MM.1S (cell line): ENCODE measurements around the gene ENPP1.

Source experiments
- DNase-seq: peaks from one replicate; pipeline ENCODE4 v3.0.0-alpha.2; 2015
- H2AFZ ChIP-seq: fragments of 300-600 bp; sonication (generic); 2 replicates; pipeline ENCODE4 v1.6.0; 2016; ENCODE audit warnings: antibody characterized with exemption, low read length
- H3F3A ChIP-seq: fragments of 300-600 bp; sonication (generic); 2 replicates; pipeline ENCODE4 v1.6.1; 2016; ENCODE audit warnings: mild to moderate bottlenecking, antibody characterized with exemption, low read length, moderate library complexity, mixed read lengths; ENCODE audit not compliant: insufficient read depth
- H3K27ac ChIP-seq: fragments of 300-600 bp; sonication (generic); 2 replicates; pipeline ENCODE4 v1.5.1; 2016; ENCODE audit warnings: mild to moderate bottlenecking, low read length
- H3K27me3 ChIP-seq: fragments of 300-600 bp; sonication (generic); replicated peaks from 2 replicates; pipeline ENCODE4 v1.6.0; 2016; ENCODE audit warnings: low read length; ENCODE audit not compliant: insufficient read depth
- H3K36me3 ChIP-seq: fragments of 300-600 bp; sonication (generic); replicated peaks from 2 replicates; pipeline ENCODE4 v1.6.1; 2016; ENCODE audit warnings: mild to moderate bottlenecking, low read length, mixed read lengths; ENCODE audit not compliant: insufficient read depth
- H3K4me1 ChIP-seq: fragments of 300-600 bp; sonication (generic); 2 replicates; pipeline ENCODE4 v1.6.1; 2016; ENCODE audit warnings: low read length, mixed read lengths
- H3K4me2 ChIP-seq: fragments of 300-600 bp; sonication (generic); 2 replicates; pipeline ENCODE4 v1.6.0; 2016; ENCODE audit warnings: low read depth, low read length
- H3K4me3 ChIP-seq: fragments of 300-600 bp; sonication (generic); 2 replicates; pipeline ENCODE4 v1.5.1; 2016; ENCODE audit warnings: low read length, mixed read lengths
- H3K79me2 ChIP-seq: fragments of 300-600 bp; sonication (generic); 2 replicates; pipeline ENCODE4 v1.6.1; 2016; ENCODE audit warnings: mixed run types, low read length, mixed read lengths
- H3K9ac ChIP-seq: fragments of 300-600 bp; sonication (generic); 2 replicates; pipeline ENCODE4 v1.6.1; 2016; ENCODE audit warnings: low read length, mixed read lengths
- H3K9me2 ChIP-seq: fragments of 300-600 bp; sonication (generic); replicated peaks from 2 replicates; pipeline ENCODE4 v1.6.1; 2016; ENCODE audit warnings: mild to moderate bottlenecking, low read length, mixed read lengths; ENCODE audit not compliant: insufficient read depth
- H3K9me3 ChIP-seq: fragments of 300-600 bp; sonication (generic); replicated peaks from 2 replicates; pipeline ENCODE4 v1.6.1; 2016; ENCODE audit warnings: mild to moderate bottlenecking, low read length, mixed read lengths; ENCODE audit not compliant: insufficient read depth
- H4K20me1 ChIP-seq: fragments of 300-600 bp; sonication (generic); 2 replicates; pipeline ENCODE4 v1.6.1; 2016; ENCODE audit warnings: mild to moderate bottlenecking, low read length, moderate library complexity, mixed read lengths; ENCODE audit not compliant: insufficient read depth
- CTCF ChIP-seq: fragments of 300-600 bp; sonication (generic); IDR thresholded peaks from 2 replicates; pipeline ENCODE4 v1.5.1; 2016; ENCODE audit warnings: antibody characterized with exemption, low read length, mixed read lengths
- EZH2 ChIP-seq: fragments of 300-600 bp; sonication (generic); optimal IDR thresholded peaks from 2 replicates; pipeline ENCODE3; 2017; ENCODE audit warnings: low read depth, mild to moderate bottlenecking, antibody characterized with exemption, low read length, mixed read lengths
- EZH2phosphoT487 ChIP-seq: fragments of 300-600 bp; sonication (generic); IDR thresholded peaks from 2 replicates; pipeline ENCODE4 v1.6.1; 2018; ENCODE audit warnings: antibody characterized with exemption, low read length

The ENPP1 gene

GRCh38 chr6:131782764-131783163, 25.1 kb upstream of the ENPP1 start:
- H3K9ac ChIP-seq: no peak overlapping the region
- no peaks in the 10 kb centered on the region for H3K9me2 ChIP-seq
- H3K27me3 ChIP-seq: no peaks in the 10 kb centered on the region
- H3K4me3 ChIP-seq: no peak overlapping the region
- no peak overlapping the region for H3K4me2 ChIP-seq
- no peak overlapping the region for H2AFZ ChIP-seq
- DNase-seq: peak; percentile 14
- no peaks in the 10 kb centered on the region for H3K9me3 ChIP-seq
- no peaks in the 10 kb centered on the region for H3K36me3 ChIP-seq
- H3K79me2 ChIP-seq: no peaks in the 10 kb centered on the region
- no peaks in the 10 kb centered on the region for H4K20me1 ChIP-seq
- peak; percentile 36 for TF ChIP-seq CTCF
- no peak for TF ChIP-seq EZH2phosphoT487
- H3F3A ChIP-seq: no peaks in the 10 kb centered on the region
- no peak overlapping the region for H3K27ac ChIP-seq
- no peaks in the 10 kb centered on the region for H3K4me1 ChIP-seq

GRCh38 chr6:131784561-131784960, 23.3 kb upstream of the ENPP1 start:
- Histone ChIP-seq H3K27ac (no peak overlapping the region), H3K4me1 (no peaks in the 10 kb centered on the region), H3F3A (no peaks in the 10 kb centered on the region), H4K20me1 (no peaks in the 10 kb centered on the region), H3K4me2 (no peak overlapping the region), H3K27me3 (no peaks in the 10 kb centered on the region), H3K9me3 (no peaks in the 10 kb centered on the region), H3K4me3 (no peak overlapping the region), H3K9me2 (no peaks in the 10 kb centered on the region), H3K36me3 (no peaks in the 10 kb centered on the region), H2AFZ (no peak overlapping the region), H3K9ac (no peak overlapping the region), H3K79me2 (no peaks in the 10 kb centered on the region)
- no peak for TF ChIP-seq EZH2phosphoT487
- no peak for TF ChIP-seq EZH2
- TF ChIP-seq CTCF: no peak
- DNase-seq: no peak

- H4K20me1 ChIP-seq: no peaks in the 10 kb centered on the region
- no peak overlapping the region for H3K4me2 ChIP-seq
- TF ChIP-seq EZH2phosphoT487: no peak
- no peak for TF ChIP-seq EZH2
- no peak for TF ChIP-seq CTCF
- H3K27me3 ChIP-seq: no peaks in the 10 kb centered on the region
- H3K36me3 ChIP-seq: no peaks in the 10 kb centered on the region
- no peaks in the 10 kb centered on the region for H3K4me1 ChIP-seq
- H3K4me3 ChIP-seq: no peak overlapping the region
- H3K9me2 ChIP-seq: no peaks in the 10 kb centered on the region
- no peak for DNase-seq
- H3K9ac ChIP-seq: no peak overlapping the region
- no peaks in the 10 kb centered on the region for H3F3A ChIP-seq
- H3K9me3 ChIP-seq: no peaks in the 10 kb centered on the region
- H2AFZ ChIP-seq: no peak overlapping the region
- no peak overlapping the region for H3K27ac ChIP-seq
- no peaks in the 10 kb centered on the region for H3K79me2 ChIP-seq
Measured at GRCh38 chr6:131787079-131787478, 20.7 kb upstream of the ENPP1 start.
